ENCODE data around the gene GRM5.
"Not testable (repeated sequence)": the region's sequence is repeated elsewhere in the genome, so short reads cannot be mapped to it uniquely, and the experiment has no call there.

- not testable (repeated sequence) for TF ChIP-seq CTCF, POLR2A, POLR2AphosphoS5 (IDR thresholded peaks at IDR 0.05)
These were observed 36.1 kb downstream of the GRM5 start for GRCh38 chr11:89029671-89030070.

Measured in stomach (tissue), 4 donors.